ENCODE measurements around the gene IGFN1. TPM values are rescaled to one million over a fixed set of nuclear protein-coding genes. Genes with fewer than 3 reads are reported as not detected.
A peak's percentile ranks its signal among the peaks of the same experiment; 100 is the strongest.

The IGFN1 gene
- total and polyA plus RNA-seq, 2 experiments from 2014 or later, result 0.37 to 3.1 TPM

- Histone ChIP-seq H3K9me3 (ENCODE audit: low read depth) (no peaks in the 10 kb centered on the region), H3K27ac (peak overlapping the region; percentile 40), H3K79me2 (peaks cover 30% of the 10 kb centered on the region), H3K4me2 (peak overlapping the region; percentile 88), H3K27me3 (no peaks in the 10 kb centered on the region), H3K4me3 (peak overlapping the region; percentile 81), H3K4me1 (ENCODE audit: insufficient read depth) (peaks cover 8% of the 10 kb centered on the region), H3K9me2 (replicated peaks; ENCODE audit: insufficient read depth) (no peaks in the 10 kb centered on the region), H3K36me3 (replicated peaks; ENCODE audit: insufficient read depth, low read depth) (no peaks in the 10 kb centered on the region), H4K20me1 (ENCODE audit: insufficient read depth, poor library complexity, severe bottlenecking) (no peaks in the 10 kb centered on the region), H2AFZ (peak overlapping the region; percentile 51)
- DNase-seq (ENCODE audit: low spot score), result no peak
- TF ChIP-seq CTCF (IDR thresholded peaks at IDR 0.05; ENCODE audit: poor library complexity), result no peak
- TF ChIP-seq EZH2phosphoT487 (IDR thresholded peaks at IDR 0.05; ENCODE audit: low read depth, severe bottlenecking, unreplicated experiment), result no peak
- TF ChIP-seq EZH2 (IDR thresholded peaks at IDR 0.05; ENCODE audit: borderline replicate concordance), result no peak
- 3% methylated on average over 32 of the region's 37 CpGs for WGBS (ENCODE audit: low lambda C conversion rate, missing lambda C conversion rate)
Measured at GRCh38 chr1:201153474-201154388, 36.9 kb upstream of the IGFN1 start.

GRCh38 chr1:201154389-201155165 lies 36.0 kb upstream of the IGFN1 start, which contains the start of gene TMEM9:
Gene TMEM9 (minus strand): TSS chr1:201154474. CDS start chr1:201153923, 551 bp downstream.
- peaks cover 27% of the 10 kb centered on the region for H3K79me2 ChIP-seq
- TF ChIP-seq CTCF (IDR thresholded peaks at IDR 0.05; ENCODE audit: poor library complexity) (no peak), EZH2phosphoT487 (IDR thresholded peaks at IDR 0.05; ENCODE audit: low read depth, severe bottlenecking, unreplicated experiment) (no peak), EZH2 (IDR thresholded peaks at IDR 0.05; ENCODE audit: borderline replicate concordance) (no peak)
- 19% methylated on average over 25 of the region's 31 CpGs for WGBS (ENCODE audit: low lambda C conversion rate, missing lambda C conversion rate)
- peak within 1 kb of the TSS; percentile 51 for H3K27ac ChIP-seq
- H3K9me2 ChIP-seq (replicated peaks; ENCODE audit: insufficient read depth), result no peaks in the 10 kb centered on the region
- no peaks in the 10 kb centered on the region for H3K36me3 ChIP-seq (replicated peaks; ENCODE audit: insufficient read depth, low read depth)
- H3K4me1 ChIP-seq (ENCODE audit: insufficient read depth), result peaks cover 8% of the 10 kb centered on the region
- H3K9me3 ChIP-seq (ENCODE audit: low read depth), result no peaks in the 10 kb centered on the region
- peak within 1 kb of the TSS; percentile 88 for H3K4me2 ChIP-seq
- H3K4me3 ChIP-seq, result peak within 1 kb of the TSS; percentile 81
- H2AFZ ChIP-seq, result peak within 1 kb of the TSS; percentile 67
- no peaks in the 10 kb centered on the region for H4K20me1 ChIP-seq (ENCODE audit: insufficient read depth, poor library complexity, severe bottlenecking)
- DNase-seq (ENCODE audit: low spot score), result peak; percentile 98
- no peaks in the 10 kb centered on the region for H3K27me3 ChIP-seq

- Histone ChIP-seq H3K27me3 (no peaks in the 10 kb centered on the region), H2AFZ (no peak overlapping the region), H3K4me2 (no peak overlapping the region), H3K27ac (no peak overlapping the region), H4K20me1 (ENCODE audit: insufficient read depth, poor library complexity, severe bottlenecking) (no peaks in the 10 kb centered on the region), H3K4me1 (ENCODE audit: insufficient read depth) (peaks cover 8% of the 10 kb centered on the region), H3K79me2 (peaks cover 25% of the 10 kb centered on the region), H3K9me3 (ENCODE audit: low read depth) (no peaks in the 10 kb centered on the region), H3K4me3 (no peak overlapping the region), H3K36me3 (replicated peaks; ENCODE audit: insufficient read depth, low read depth) (no peaks in the 10 kb centered on the region), H3K9me2 (replicated peaks; ENCODE audit: insufficient read depth) (no peaks in the 10 kb centered on the region)
- TF ChIP-seq CTCF (IDR thresholded peaks at IDR 0.05; ENCODE audit: poor library complexity) (no peak), EZH2phosphoT487 (IDR thresholded peaks at IDR 0.05; ENCODE audit: low read depth, severe bottlenecking, unreplicated experiment) (no peak), EZH2 (IDR thresholded peaks at IDR 0.05; ENCODE audit: borderline replicate concordance) (no peak)
- 94% methylated on average over 2 of the region's 2 CpGs for WGBS (ENCODE audit: low lambda C conversion rate, missing lambda C conversion rate)
- DNase-seq (ENCODE audit: low spot score), result no peak
Measured at GRCh38 chr1:201155354-201155753, 35.3 kb upstream of the IGFN1 start.
